Testis (tissue), 5 donors: ENCODE data around the gene ADGRE1. TPM values are rescaled to one million over a fixed set of nuclear protein-coding genes. Genes with fewer than 3 reads are reported as not detected.

Experiments used
- DNase-seq: peaks from one replicate; pipeline ENCODE4 v3.0.0-alpha.2; 2019
- H3K27ac ChIP-seq, 2 donors: fragments of 200-600 bp; sonication (generic); one replicate each; pipeline ENCODE4 v1.5.1; 2019
- H3K27me3 ChIP-seq: fragments of 200-600 bp; sonication (generic); one replicate; pipeline ENCODE4 v1.5.1; 2019
- H3K36me3 ChIP-seq: fragments of 200-600 bp; sonication (generic); one replicate; pipeline ENCODE4 v1.5.1; 2017; ENCODE audit warnings: low read depth; ENCODE audit errors: missing control alignments
- H3K4me1 ChIP-seq: fragments of 200-600 bp; sonication (generic); one replicate; pipeline ENCODE4 v1.5.1; 2019
- H3K4me3 ChIP-seq, 2 donors: fragments of 200-600 bp; sonication (generic); one replicate each; pipeline ENCODE4 v1.5.1; 2017 to 2019
- H3K9me3 ChIP-seq: fragments of 200-600 bp; sonication (generic); one replicate; pipeline ENCODE4 v1.5.1; 2017
- POLR2A ChIP-seq: fragments of 450-650 bp; IDR thresholded peaks from one replicate; pipeline ENCODE4 v1.6.1; 2017; ENCODE audit warnings: antibody characterized with exemption, mild to moderate bottlenecking, moderate library complexity
- WGBS, 2 donors: methylation state at CpG; one replicate each; pipeline ENCODE4 v1.1.5; 2018; 5-methylcytosine and 5-hydroxymethylcytosine counted together
- intact Hi-C: fragments of 100-400 bp; cut with DNase I; formaldehyde crosslinking; loops from one replicate; pipeline ENCODE4 v1.15.1; 2023; ENCODE audit warnings: low total_unique reads
- long read RNA-seq, 2 donors: transcript quantifications; one replicate each; lab custom pipeline, GENCODE V29; 2026
- polyA plus RNA-seq: library from polyadenylated mRNA; stranded (reverse); fragments of 350-450 nt; fragmentation: Illumina TruSeq; extraction: RNeasy Lipid Tissue Mini Kit (QIAGEN cat#74804); gene quantifications from one replicate; pipeline ENCODE4 v1.2.3, GENCODE V29; 2014; ENCODE audit warnings: low read depth, low replicate concordance; ENCODE audit not compliant: insufficient read depth
- total RNA-seq, 2 donors: library from RNA; depleted of rRNA; stranded (reverse); fragments of >200 nt; gene quantifications; one replicate each; pipeline ENCODE4 v1.2.3, GENCODE V29; 2016
- TF ChIP-seq, protein P1 (sequence below), 3 experiments: fragments of 450-650 bp in 2 of 3; fragments of 200-600 bp in 1 of 3; sonication (generic) in 1 of 3; IDR thresholded peaks; one replicate each; pipeline ENCODE4 v1.5.1; 2016 to 2019; ENCODE audit warnings: antibody characterized with exemption in 3 of 3, mild to moderate bottlenecking in 2 of 3, moderate library complexity in 1 of 3

Gene ADGRE1, protein sequence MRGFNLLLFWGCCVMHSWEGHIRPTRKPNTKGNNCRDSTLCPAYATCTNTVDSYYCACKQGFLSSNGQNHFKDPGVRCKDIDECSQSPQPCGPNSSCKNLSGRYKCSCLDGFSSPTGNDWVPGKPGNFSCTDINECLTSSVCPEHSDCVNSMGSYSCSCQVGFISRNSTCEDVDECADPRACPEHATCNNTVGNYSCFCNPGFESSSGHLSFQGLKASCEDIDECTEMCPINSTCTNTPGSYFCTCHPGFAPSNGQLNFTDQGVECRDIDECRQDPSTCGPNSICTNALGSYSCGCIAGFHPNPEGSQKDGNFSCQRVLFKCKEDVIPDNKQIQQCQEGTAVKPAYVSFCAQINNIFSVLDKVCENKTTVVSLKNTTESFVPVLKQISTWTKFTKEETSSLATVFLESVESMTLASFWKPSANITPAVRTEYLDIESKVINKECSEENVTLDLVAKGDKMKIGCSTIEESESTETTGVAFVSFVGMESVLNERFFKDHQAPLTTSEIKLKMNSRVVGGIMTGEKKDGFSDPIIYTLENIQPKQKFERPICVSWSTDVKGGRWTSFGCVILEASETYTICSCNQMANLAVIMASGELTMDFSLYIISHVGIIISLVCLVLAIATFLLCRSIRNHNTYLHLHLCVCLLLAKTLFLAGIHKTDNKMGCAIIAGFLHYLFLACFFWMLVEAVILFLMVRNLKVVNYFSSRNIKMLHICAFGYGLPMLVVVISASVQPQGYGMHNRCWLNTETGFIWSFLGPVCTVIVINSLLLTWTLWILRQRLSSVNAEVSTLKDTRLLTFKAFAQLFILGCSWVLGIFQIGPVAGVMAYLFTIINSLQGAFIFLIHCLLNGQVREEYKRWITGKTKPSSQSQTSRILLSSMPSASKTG
- total RNA-seq (1 to 10 TPM; 1.4 to 5.0 TPM), polyA plus RNA-seq (1.5 TPM)
- long read RNA-seq, donor 1 = 0 reads
- long read RNA-seq, donor 2 = 0 reads

GRCh38 chr19:6887316-6887715, at the start of gene ADGRE1:
Gene ADGRE1, plus strand, starts transcription at chr19:6887579. Its CDS starts 30 bp downstream, at chr19:6887609.
- WGBS, 2 donors = 70 to 78% methylated on average over 4 of the region's 4 CpGs
- TF ChIP-seq, protein P1, sequence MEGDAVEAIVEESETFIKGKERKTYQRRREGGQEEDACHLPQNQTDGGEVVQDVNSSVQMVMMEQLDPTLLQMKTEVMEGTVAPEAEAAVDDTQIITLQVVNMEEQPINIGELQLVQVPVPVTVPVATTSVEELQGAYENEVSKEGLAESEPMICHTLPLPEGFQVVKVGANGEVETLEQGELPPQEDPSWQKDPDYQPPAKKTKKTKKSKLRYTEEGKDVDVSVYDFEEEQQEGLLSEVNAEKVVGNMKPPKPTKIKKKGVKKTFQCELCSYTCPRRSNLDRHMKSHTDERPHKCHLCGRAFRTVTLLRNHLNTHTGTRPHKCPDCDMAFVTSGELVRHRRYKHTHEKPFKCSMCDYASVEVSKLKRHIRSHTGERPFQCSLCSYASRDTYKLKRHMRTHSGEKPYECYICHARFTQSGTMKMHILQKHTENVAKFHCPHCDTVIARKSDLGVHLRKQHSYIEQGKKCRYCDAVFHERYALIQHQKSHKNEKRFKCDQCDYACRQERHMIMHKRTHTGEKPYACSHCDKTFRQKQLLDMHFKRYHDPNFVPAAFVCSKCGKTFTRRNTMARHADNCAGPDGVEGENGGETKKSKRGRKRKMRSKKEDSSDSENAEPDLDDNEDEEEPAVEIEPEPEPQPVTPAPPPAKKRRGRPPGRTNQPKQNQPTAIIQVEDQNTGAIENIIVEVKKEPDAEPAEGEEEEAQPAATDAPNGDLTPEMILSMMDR (IDR thresholded peaks at IDR 0.05) = no peak
- TF ChIP-seq POLR2A = no peak
- DNase-seq = no peak
- Histone ChIP-seq H3K9me3 (no peaks in the 10 kb centered on the region), H3K4me1 (no peaks in the 10 kb centered on the region), H3K27ac (no peak within 1 kb of the TSS), H3K36me3 (no peaks in the 10 kb centered on the region), H3K27me3 (no peaks in the 10 kb centered on the region), H3K4me3 (no peak within 1 kb of the TSS)
- intact Hi-C loops = no loop called here

DNA sequence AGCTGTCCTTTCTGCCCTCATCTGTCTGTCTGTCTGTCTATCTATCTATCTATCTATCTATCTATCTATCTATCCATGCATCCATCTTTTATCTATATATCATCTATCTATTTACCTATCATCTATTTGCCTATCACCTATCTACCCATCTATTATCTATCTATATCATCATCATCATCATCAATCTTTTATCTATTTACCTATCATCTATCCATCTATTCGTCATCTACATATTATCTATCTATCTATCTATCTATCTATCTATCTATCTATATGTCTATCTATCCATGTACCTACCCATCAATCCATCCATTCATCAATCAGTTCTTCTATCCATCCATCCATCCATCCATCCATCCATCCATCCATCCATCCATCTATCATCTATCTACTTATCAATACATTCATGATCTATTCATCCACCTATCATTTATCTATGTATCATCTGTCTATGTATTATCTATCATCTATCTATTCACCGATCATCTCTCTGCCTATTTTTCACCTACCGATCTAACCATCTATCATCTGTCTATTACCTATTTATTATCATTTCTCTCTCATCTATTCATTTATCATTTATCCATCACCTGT, 49.2 kb upstream of the ADGRE1 start:
- no peak overlapping the region for H3K27ac ChIP-seq
- H3K4me1 ChIP-seq = no peaks in the 10 kb centered on the region
- H3K36me3 ChIP-seq = no peaks in the 10 kb centered on the region
- DNase-seq = no peak
- H3K27me3 ChIP-seq = no peaks in the 10 kb centered on the region
- H3K4me3 ChIP-seq = no peak overlapping the region
- intact Hi-C loops = no loop called here
- no peaks in the 10 kb centered on the region for H3K9me3 ChIP-seq
- TF ChIP-seq POLR2A = no peak
- TF ChIP-seq, protein P1 (IDR thresholded peaks at IDR 0.05) = no peak
- WGBS, 2 donors = 91 to 93% methylated on average over 3 of the region's 3 CpGs

- WGBS, 2 donors = 76 to 78% methylated on average over 5 of the region's 5 CpGs
- TF ChIP-seq POLR2A = no peak
- TF ChIP-seq, protein P1 (IDR thresholded peaks at IDR 0.05) = no peak
- Histone ChIP-seq H3K4me3 (no peak overlapping the region), H3K27me3 (no peaks in the 10 kb centered on the region), H3K36me3 (no peaks in the 10 kb centered on the region), H3K4me1 (no peaks in the 10 kb centered on the region), H3K27ac (no peak overlapping the region), H3K9me3 (no peaks in the 10 kb centered on the region)
- intact Hi-C loops = no loop called here
- DNase-seq = no peak
Measured at GRCh38 chr19:6842871-6843607, 44.3 kb upstream of the ADGRE1 start.

- H3K36me3 ChIP-seq = no peaks in the 10 kb centered on the region
- intact Hi-C loops = no loop called here
- no peaks in the 10 kb centered on the region for H3K27me3 ChIP-seq
- no peak for DNase-seq
- H3K4me3 ChIP-seq = no peak overlapping the region
- H3K4me1 ChIP-seq = no peaks in the 10 kb centered on the region
- TF ChIP-seq POLR2A = no peak
- TF ChIP-seq, protein P1 (IDR thresholded peaks at IDR 0.05) = no peak
- WGBS, 2 donors = 94 to 95% methylated on average over 10 to 11 of the region's 11 CpGs
- H3K9me3 ChIP-seq = no peaks in the 10 kb centered on the region
- no peak overlapping the region for H3K27ac ChIP-seq
Measured at GRCh38 chr19:6847828-6848200, 39.6 kb upstream of the ADGRE1 start.
